HepG2 (cell line): ENCODE measurements around the gene ZMIZ2. TPM values are rescaled to one million over a fixed set of nuclear protein-coding genes. Genes with fewer than 3 reads are reported as not detected.

ENCODE experiments used
- CHCHD3 ChIP-seq: sonication (generic); formaldehyde crosslinking; IDR thresholded peaks from 2 replicates; pipeline ENCODE4 v1.8.0; 2022; ENCODE audit warnings: mild to moderate bottlenecking, missing genetic modification reagents, moderate library complexity
- CHD2 ChIP-seq: IDR thresholded peaks from 2 replicates; pipeline ENCODE4 v1.6.1; 2011; ENCODE audit warnings: low read depth, low read length, improper control_type of control experiment
- EED ChIP-seq: sonication (generic); formaldehyde crosslinking; IDR thresholded peaks from 2 replicates; pipeline ENCODE4 v1.5.0; 2020; ENCODE audit warnings: mild to moderate bottlenecking, missing genetic modification reagents
- FOXK1 ChIP-seq: sonication (generic); formaldehyde crosslinking; IDR thresholded peaks from 2 replicates; pipeline ENCODE4 v1.4.0; 2020; ENCODE audit warnings: low read depth, missing genetic modification reagents, borderline replicate concordance
- FOXP1 ChIP-seq, 2 experiments: fragments of 450-650 bp in 1 of 2; IDR thresholded peaks; 2 replicates each; pipeline ENCODE4 v1.6.1; 2017 to 2018; ENCODE audit warnings: antibody characterized with exemption in 1 of 2
- GLMP ChIP-seq: sonication (generic); formaldehyde crosslinking; IDR thresholded peaks from 2 replicates; pipeline ENCODE4 v1.9.0; 2021; ENCODE audit warnings: missing genetic modification reagents, mild to moderate bottlenecking, borderline replicate concordance
- GMEB1 ChIP-seq: sonication (generic); formaldehyde crosslinking; IDR thresholded peaks from 2 replicates; pipeline ENCODE4 v1.5.1; 2020; ENCODE audit warnings: missing genetic modification reagents, mild to moderate bottlenecking, borderline replicate concordance
- GTF2F1 ChIP-seq: fragments of 150-350 bp; IDR thresholded peaks from 2 replicates; pipeline ENCODE4 v1.6.1; 2014; ENCODE audit warnings: low read length
- HOXA5 ChIP-seq: sonication (generic); formaldehyde crosslinking; IDR thresholded peaks from 2 replicates; pipeline ENCODE4 v1.4.0; 2020; ENCODE audit warnings: missing genetic modification reagents
- LCORL ChIP-seq, 2 experiments: fragments of 450-650 bp in 1 of 2; sonication (generic) in 1 of 2; formaldehyde crosslinking in 1 of 2; IDR thresholded peaks; 2 replicates each; pipeline versions ENCODE4 v1.5.0 to v1.6.1; 2017 to 2020; ENCODE audit warnings: antibody characterized with exemption in 1 of 2, missing genetic modification reagents in 1 of 2
- NFYB ChIP-seq: sonication (generic); formaldehyde crosslinking; IDR thresholded peaks from 2 replicates; pipeline ENCODE4 v1.4.0; 2020; ENCODE audit warnings: missing genetic modification reagents
- NFYC ChIP-seq: IDR thresholded peaks from 2 replicates; pipeline ENCODE4 v1.6.1; 2016; ENCODE audit warnings: missing genetic modification reagents, missing compliant biosample characterization
- PLRG1 ChIP-seq: fragments of 450-650 bp; conservative IDR thresholded peaks from 2 replicates; pipeline ENCODE4 v1.6.1; 2016
- POLR2AphosphoS5 ChIP-seq: IDR thresholded peaks from 2 replicates; pipeline ENCODE4 v1.6.1; 2012; ENCODE audit warnings: low read depth, low read length
- RARA ChIP-seq: IDR thresholded peaks from 2 replicates; pipeline ENCODE4 v1.6.1; 2016; ENCODE audit warnings: missing genetic modification reagents, missing compliant biosample characterization
- TAF1 ChIP-seq: sonication (generic); formaldehyde crosslinking; IDR thresholded peaks from 2 replicates; pipeline ENCODE4 v1.4.0; 2020; ENCODE audit warnings: missing genetic modification reagents
- TCF7L2 ChIP-seq: IDR thresholded peaks from 2 replicates; pipeline ENCODE4 v1.6.1; 2011; ENCODE audit warnings: mild to moderate bottlenecking, low read depth, low read length, moderate library complexity
- TEAD2 ChIP-seq: sonication (generic); formaldehyde crosslinking; IDR thresholded peaks from 2 replicates; pipeline ENCODE4 v1.9.0; 2021; ENCODE audit warnings: missing genetic modification reagents
- YEATS2 ChIP-seq: sonication (generic); formaldehyde crosslinking; IDR thresholded peaks from 2 replicates; pipeline ENCODE4 v1.4.0; 2020; ENCODE audit warnings: missing genetic modification reagents, borderline replicate concordance
- YEATS4 ChIP-seq: sonication (generic); formaldehyde crosslinking; IDR thresholded peaks from 2 replicates; pipeline ENCODE4 v1.4.0; 2020; ENCODE audit warnings: missing genetic modification reagents, borderline replicate concordance
- ZFP36L1 ChIP-seq: sonication (generic); formaldehyde crosslinking; IDR thresholded peaks from 2 replicates; pipeline ENCODE4 v1.8.0; 2022; ENCODE audit warnings: mild to moderate bottlenecking, missing genetic modification reagents, moderate library complexity
- ZNF225 ChIP-seq: sonication (generic); formaldehyde crosslinking; IDR thresholded peaks from 2 replicates; pipeline ENCODE4 v1.4.0; 2020; ENCODE audit warnings: mild to moderate bottlenecking, missing genetic modification reagents
- ZNF253 ChIP-seq: sonication (generic); formaldehyde crosslinking; IDR thresholded peaks from 2 replicates; pipeline ENCODE4 v1.8.0; 2022; ENCODE audit warnings: mild to moderate bottlenecking, missing genetic modification reagents, borderline replicate concordance
- ZNF331 ChIP-seq: sonication (generic); formaldehyde crosslinking; IDR thresholded peaks from 2 replicates; pipeline ENCODE4 v1.4.0; 2020; ENCODE audit warnings: missing genetic modification reagents
- ZNF598 ChIP-seq: sonication (generic); formaldehyde crosslinking; IDR thresholded peaks from 2 replicates; pipeline ENCODE4 v1.5.1; 2020; ENCODE audit warnings: mild to moderate bottlenecking, missing genetic modification reagents, borderline replicate concordance
- ZNF713 ChIP-seq: sonication (generic); formaldehyde crosslinking; IDR thresholded peaks from 2 replicates; pipeline ENCODE4 v1.4.0; 2020; ENCODE audit warnings: mild to moderate bottlenecking, missing genetic modification reagents
- ZNF782 ChIP-seq: sonication (generic); formaldehyde crosslinking; IDR thresholded peaks from 2 replicates; pipeline ENCODE4 v1.4.0; 2020; ENCODE audit warnings: missing genetic modification reagents, mild to moderate bottlenecking, borderline replicate concordance
- ZSCAN29 ChIP-seq: sonication (generic); formaldehyde crosslinking; conservative IDR thresholded peaks from 2 replicates; pipeline ENCODE4 v1.4.0; 2020; ENCODE audit warnings: mild to moderate bottlenecking, missing genetic modification reagents
- polyA plus RNA-seq, 8 experiments: library from polyadenylated mRNA; depleted of rRNA in 3 of 8; stranded (reverse) in 7 of 8; unstranded in 1 of 8; fragments of >200 nt; fragmentation: Illumina TruSeq in 4 of 8; extraction: Trizol in 4 of 8; gene quantifications; 2 replicates each; pipeline versions ENCODE4 v1.2.1 to v1.2.3, GENCODE V29; 2011 to 2016; ENCODE audit warnings: low read depth in 4 of 8, missing spikeins in 1 of 8, mixed read lengths in 1 of 8; ENCODE audit not compliant: insufficient read depth in 1 of 8
- total RNA-seq, 5 experiments: library from RNA; depleted of rRNA; stranded (reverse); fragments of >200 nt; fragmentation: Illumina TruSeq; extraction: Trizol; gene quantifications; 2 replicates each; pipeline ENCODE4 v1.2.3, GENCODE V29; 2016; ENCODE audit warnings: low read depth in 1 of 5

ZMIZ2 gene
- total and polyA plus RNA-seq, 2 of the 13 experiments (the other 11 are each of a cell fraction or from before 2014, with no cell fraction given): 4.9 to 7.9 TPM

DNA sequence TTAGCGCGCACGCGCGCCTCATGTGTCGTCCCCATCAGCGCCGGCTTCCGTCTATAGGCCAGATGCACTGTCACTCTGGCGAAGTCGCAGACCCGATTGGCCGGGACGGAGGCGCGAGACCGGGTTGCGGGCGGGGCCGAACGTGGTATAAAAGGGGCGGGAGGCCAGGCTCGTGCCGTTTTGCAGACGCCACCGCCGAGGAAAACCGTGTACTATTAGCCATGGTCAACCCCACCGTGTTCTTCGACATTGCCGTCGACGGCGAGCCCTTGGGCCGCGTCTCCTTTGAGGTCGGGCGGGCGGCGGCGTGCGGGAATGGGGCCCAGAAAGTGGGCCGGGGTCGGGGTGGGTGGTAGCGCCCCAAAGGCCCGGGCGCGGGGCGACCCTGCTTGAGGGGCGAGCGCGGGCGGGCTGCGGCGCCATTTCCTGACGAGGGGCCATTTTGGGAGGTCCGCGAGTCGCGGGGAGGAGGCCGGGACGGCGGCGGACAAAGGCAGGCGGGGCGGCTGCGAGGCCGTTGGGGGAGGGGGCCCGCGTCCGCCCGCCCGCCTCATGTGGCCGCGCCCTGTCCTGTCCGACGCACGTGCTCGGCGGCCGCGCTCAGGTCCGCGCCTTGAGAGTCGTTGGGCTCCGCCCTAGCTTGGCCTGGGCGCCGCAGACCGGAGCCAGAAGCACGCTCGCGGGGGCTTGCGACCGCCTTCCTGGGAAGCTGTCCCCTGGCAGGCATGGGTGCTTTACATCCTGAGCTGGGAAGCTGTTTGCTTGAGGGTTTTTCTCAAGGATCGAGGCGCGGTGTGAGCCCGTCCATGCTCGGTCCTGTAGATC is 48.1 kb downstream of the ZMIZ2 start, which contains the start of gene PPIA (continued):
- TF ChIP-seq FOXP1 (IDR thresholded peaks at IDR 0.05) (no peak), FOXP1 (CRISPR knock-in tag; IDR thresholded peaks at IDR 0.05) (no peak), HOXA5 (peak; percentile 24; the same call in 1 of the 2 replicates), PLRG1 (no peak), ZNF782 (0 out of 2 replicates have a peak, but pooled peaks have one; percentile 55), TAF1 (peak; percentile 88), GTF2F1 (0 out of 2 replicates have a peak, but pooled peaks have one; percentile 45), CHD2 (peak; percentile 71), RARA (CRISPR knock-in tag) (no peak; the same call in 1 of the 2 replicates), POLR2AphosphoS5 (peak; percentile 91), EED (CRISPR knock-in tag) (0 out of 2 replicates have a peak, but pooled peaks have one; percentile 33), ZNF598 (peak; percentile 51; the same call in 1 of the 2 replicates), ZNF253 (CRISPR knock-in tag) (peak; percentile 83), YEATS4 (CRISPR knock-in tag) (peak; percentile 86), GMEB1 (CRISPR knock-in tag) (peak; percentile 85; the same call in 1 of the 2 replicates), YEATS2 (CRISPR knock-in tag) (no peak; the same call in 1 of the 2 replicates), ZNF225 (0 out of 2 replicates have a peak, but pooled peaks have one; percentile 41), ZFP36L1 (CRISPR knock-in tag) (peak; percentile 32; the same call in 1 of the 2 replicates), TCF7L2 (no peak), ZSCAN29 (CRISPR knock-in tag) (peak; percentile 45; the same call in 1 of the 2 replicates), NFYC (CRISPR knock-in tag) (peak; percentile 97), TEAD2 (0 out of 2 replicates have a peak, but pooled peaks have one; percentile 25), GLMP (CRISPR knock-in tag) (peak; percentile 17; the same call in 1 of the 2 replicates), FOXK1 (0 out of 2 replicates have a peak, but pooled peaks have one; percentile 18), ZNF713 (CRISPR knock-in tag) (no peak), LCORL (IDR thresholded peaks at IDR 0.05) (no peak), LCORL (CRISPR knock-in tag; IDR thresholded peaks at IDR 0.05) (peak; percentile 6; the same call in 1 of the 2 replicates), ZNF331 (CRISPR knock-in tag) (peak; percentile 31; the same call in 1 of the 2 replicates), NFYB (CRISPR knock-in tag) (peak; percentile 95), CHCHD3 (CRISPR knock-in tag) (0 out of 2 replicates have a peak, but pooled peaks have one; percentile 14)
